Ascending aorta (tissue), 2 donors: ENCODE measurements around the gene PLB1. TPM values are rescaled to one million over a fixed set of nuclear protein-coding genes. Genes with fewer than 3 reads are reported as not detected.

Experiments used
- DNase-seq, 2 donors: peaks; one replicate each; pipeline ENCODE4 v3.0.0-alpha.2; 2019; ENCODE audit warnings: low spot score in 2 of 2
- H3K27ac ChIP-seq, 2 donors: fragments of 200-600 bp; sonication (generic); one replicate each; pipeline ENCODE4 v1.5.1; 2016 to 2017; ENCODE audit warnings: mild to moderate bottlenecking in 1 of 2
- H3K27me3 ChIP-seq: fragments of 200-600 bp; sonication (generic); one replicate; pipeline ENCODE4 v1.5.1; 2017
- H3K36me3 ChIP-seq, 2 donors: fragments of 200-600 bp; sonication (generic); one replicate each; pipeline ENCODE4 v1.5.1; 2016
- H3K4me1 ChIP-seq, 2 donors: fragments of 200-600 bp; sonication (generic); one replicate each; pipeline ENCODE4 v1.5.1; 2016 to 2017; ENCODE audit warnings: mild to moderate bottlenecking in 1 of 2
- H3K4me3 ChIP-seq, 2 donors: fragments of 200-600 bp; sonication (generic); one replicate each; pipeline ENCODE4 v1.5.1; 2016 to 2017; ENCODE audit warnings: mild to moderate bottlenecking in 1 of 2
- H3K9me3 ChIP-seq, 2 donors: fragments of 200-600 bp; sonication (generic); one replicate each; pipeline ENCODE4 v1.5.1; 2016
- CTCF ChIP-seq, 3 experiments: fragments of 200-600 bp in 2 of 3; fragments of 450-650 bp in 1 of 3; sonication (generic) in 2 of 3; IDR thresholded peaks; one replicate each; pipeline ENCODE4 v1.5.1; 2016 to 2019; ENCODE audit warnings: antibody characterized with exemption in 3 of 3, mild to moderate bottlenecking in 1 of 3, moderate library complexity in 1 of 3
- intact Hi-C: fragments of 100-400 bp; cut with DNase I; formaldehyde crosslinking; loops from one replicate; pipeline ENCODE4 v1.15.1; 2023
- total RNA-seq: library from RNA; depleted of rRNA; stranded (reverse); fragments of >200 nt; gene quantifications from one replicate; pipeline ENCODE4 v1.1.0, GENCODE V29; 2016

Gene PLB1
- total RNA-seq, 1 donor from 2014 or later = 9.7 TPM

DNA sequence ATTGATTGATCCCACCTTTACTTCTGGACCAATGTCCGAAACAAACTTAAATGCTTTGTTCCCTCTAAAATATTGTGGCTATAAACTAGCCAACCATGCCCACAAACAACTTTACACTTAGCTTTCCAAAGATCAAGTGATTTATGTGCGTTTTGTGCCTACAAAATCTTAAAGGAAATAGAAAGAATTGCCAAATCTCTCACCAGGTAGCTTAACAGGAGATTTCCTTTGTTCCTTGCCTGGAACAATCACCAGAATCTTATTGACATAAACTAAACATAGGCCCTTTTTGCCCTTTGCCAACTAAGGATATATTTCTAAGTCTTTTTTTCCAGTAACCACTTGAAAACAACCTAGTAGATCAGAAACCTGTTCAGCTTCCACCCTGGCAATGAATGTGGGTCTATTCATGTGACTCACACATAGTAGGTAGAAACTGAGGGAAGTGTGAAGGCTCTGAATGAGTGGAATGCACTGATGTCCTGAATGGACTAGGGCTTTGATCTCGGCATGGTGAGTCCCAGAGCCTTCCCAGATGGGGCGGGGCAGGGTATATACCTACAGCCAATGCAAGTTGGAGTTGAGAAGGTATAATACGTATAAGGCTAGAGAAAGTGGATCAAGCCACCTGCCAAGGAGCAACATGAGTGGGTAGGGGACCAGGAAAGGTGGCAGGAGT, 161.2 kb downstream of the PLB1 start:
- H3K27me3 ChIP-seq = no peaks in the 10 kb centered on the region
- intact Hi-C loops = no loop called here
- H3K4me1 ChIP-seq = peaks cover 4 to 30% of the 10 kb centered on the region in 2 donors
- no peak for DNase-seq
- H3K9me3 ChIP-seq = no peaks in the 10 kb centered on the region
- H3K4me3 ChIP-seq = no peak overlapping the region
- TF ChIP-seq CTCF (IDR thresholded peaks at IDR 0.05) = no peak
- H3K27ac ChIP-seq = no peak overlapping the region
- no peaks in the 10 kb centered on the region for H3K36me3 ChIP-seq

GRCh38 chr2:28658369-28658768, 162.5 kb downstream of the PLB1 start:
- peaks cover 4 to 41% of the 10 kb centered on the region in 2 donors for H3K4me1 ChIP-seq
- no peak for TF ChIP-seq CTCF (IDR thresholded peaks at IDR 0.05)
- no peak for DNase-seq

GRCh38 chr2:28659127-28659526, 163.3 kb downstream of the PLB1 start:
- Histone ChIP-seq H3K4me3 (no peak overlapping the region), H3K4me1 (peaks cover 8 to 48% of the 10 kb centered on the region in 2 donors), H3K27ac (no peak overlapping the region), H3K9me3 (no peaks in the 10 kb centered on the region), H3K36me3 (no peaks in the 10 kb centered on the region), H3K27me3 (no peaks in the 10 kb centered on the region)
- no peak for DNase-seq
- intact Hi-C loops = no loop called here
- TF ChIP-seq CTCF (IDR thresholded peaks at IDR 0.05) = no peak

More at GRCh38 chr2:28658369-28658768, 162.5 kb downstream of the PLB1 start:
- Histone ChIP-seq H3K27ac (no peak overlapping the region), H3K36me3 (no peaks in the 10 kb centered on the region), H3K27me3 (no peaks in the 10 kb centered on the region), H3K4me3 (no peak overlapping the region), H3K9me3 (no peaks in the 10 kb centered on the region)
- intact Hi-C loops = no loop called here

DNA sequence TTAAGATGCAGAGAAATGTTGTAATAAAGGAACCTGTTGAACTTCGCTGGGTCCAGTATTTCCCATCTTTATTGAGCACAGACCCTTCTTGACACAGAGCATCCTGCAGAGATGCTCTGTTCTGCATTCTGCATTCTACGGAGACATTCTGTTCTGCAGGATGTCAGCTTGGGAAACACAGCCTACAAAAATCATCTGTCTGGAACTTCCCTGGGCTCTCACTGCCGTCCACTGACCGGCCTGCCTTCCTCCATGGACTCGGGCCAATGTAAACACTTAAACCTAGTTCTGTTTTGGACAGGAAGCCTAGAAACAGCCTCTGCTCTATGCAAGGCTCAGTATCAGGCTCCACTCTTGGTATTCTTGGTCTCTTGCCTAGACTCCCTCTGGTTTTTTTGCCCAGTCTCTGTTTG, 165.7 kb downstream of the PLB1 start:
- H3K4me1 ChIP-seq = peaks cover 13 to 59% of the 10 kb centered on the region in 2 donors
- no peak for TF ChIP-seq CTCF (IDR thresholded peaks at IDR 0.05)
- H3K27me3 ChIP-seq = no peaks in the 10 kb centered on the region
- no peaks in the 10 kb centered on the region for H3K9me3 ChIP-seq
- H3K4me3 ChIP-seq = no peak overlapping the region
- peak overlapping the region; percentile 91 to 94 for H3K27ac ChIP-seq
- peak; percentile 63 to 93 for DNase-seq
- H3K36me3 ChIP-seq = no peaks in the 10 kb centered on the region
- intact Hi-C loops = loop anchor here (1.0 to 2.0 kb wide), 5 partner anchors 16 to 73 kb away; no protein-coding TSS in a partner anchor

DNA sequence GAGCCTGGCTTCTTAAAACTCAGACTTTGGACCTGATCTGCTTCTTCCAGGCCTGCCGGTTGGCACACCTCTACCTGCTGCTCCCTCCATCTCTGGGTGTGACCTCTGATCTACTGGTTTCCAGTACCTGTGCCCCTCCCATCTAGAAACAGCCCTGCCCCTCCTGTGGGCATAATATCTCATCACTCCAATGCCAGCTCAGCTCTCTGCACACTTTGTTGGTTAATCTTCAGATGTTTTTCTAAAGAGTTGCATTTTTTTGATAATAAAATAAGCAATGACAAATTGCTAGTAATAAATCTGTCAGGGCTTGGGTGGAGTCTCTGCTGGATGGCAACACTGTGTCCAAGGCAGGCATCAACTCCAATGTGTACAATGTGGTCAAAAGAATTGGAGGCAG, 166.2 kb downstream of the PLB1 start:
- peaks cover 13 to 62% of the 10 kb centered on the region in 2 donors for H3K4me1 ChIP-seq
- H3K36me3 ChIP-seq = no peaks in the 10 kb centered on the region
- no peak for DNase-seq
- H3K27ac ChIP-seq = peak overlapping the region; percentile 91 to 94
- H3K27me3 ChIP-seq = no peaks in the 10 kb centered on the region
- no peak for TF ChIP-seq CTCF (IDR thresholded peaks at IDR 0.05)
- H3K9me3 ChIP-seq = no peaks in the 10 kb centered on the region
- H3K4me3 ChIP-seq = peak overlapping the region in 1 of 2 donors; percentile 48
- intact Hi-C loops = loop anchor here (1.0 to 2.0 kb wide), 5 partner anchors 17 to 73 kb away; no protein-coding TSS in a partner anchor
